Brain microvascular endothelial cell (primary cell): Measurements from ENCODE around the gene LRRC56.

Experiments used
- DNase-seq: peaks from one replicate; pipeline ENCODE4 v3.0.0-alpha.2; 2020
- H3K27ac ChIP-seq: fragments of 250-450 bp; sonication (Bioruptor Pico); 2 replicates; pipeline ENCODE4 v1.5.1; 2020; ENCODE audit warnings: mild to moderate bottlenecking, moderate library complexity
- H3K27me3 ChIP-seq: fragments of 250-450 bp; sonication (Bioruptor Pico); replicated peaks from 2 replicates; pipeline ENCODE4 v1.5.1; 2020; ENCODE audit warnings: mild to moderate bottlenecking
- H3K36me3 ChIP-seq: fragments of 250-450 bp; sonication (Bioruptor Pico); replicated peaks from 2 replicates; pipeline ENCODE4 v1.5.1; 2020; ENCODE audit warnings: mild to moderate bottlenecking
- H3K4me3 ChIP-seq: 2 replicates; pipeline ENCODE4 v1.5.1; 2011; ENCODE audit warnings: low read depth, mild to moderate bottlenecking, control low read depth, low read length, moderate library complexity
- CTCF ChIP-seq: IDR thresholded peaks from 2 replicates; pipeline ENCODE4 v1.5.1; 2011; ENCODE audit warnings: low read depth, mild to moderate bottlenecking, moderate library complexity, low read length, control low read depth, inconsistent platforms; ENCODE audit errors: missing control alignments
- in situ Hi-C: cut with HindIII; loops from 2 replicates; pipeline ENCODE4 v1.10.0; 2017; ENCODE audit warnings: low sequenced_read_pairs, low pct_ligation_motif_present

Gene LRRC56

GRCh38 chr11:559020-559620 lies 21.8 kb downstream of the LRRC56 start:
- Histone ChIP-seq H3K4me3 (no peak overlapping the region), H3K27me3 (peaks cover 39% of the 10 kb centered on the region), H3K27ac (no peak overlapping the region), H3K36me3 (no peaks in the 10 kb centered on the region)
- in situ Hi-C loops, result no loop called here
- TF ChIP-seq CTCF, result no peak
- no peak for DNase-seq

GRCh38 chr11:559712-560304 lies 22.5 kb downstream of the LRRC56 start:
- Histone ChIP-seq H3K4me3 (peak overlapping the region; percentile 55), H3K27ac (no peak overlapping the region), H3K36me3 (no peaks in the 10 kb centered on the region), H3K27me3 (peaks cover 32% of the 10 kb centered on the region)
- DNase-seq, result no peak
- TF ChIP-seq CTCF, result no peak
- in situ Hi-C loops, result no loop called here

- H3K4me3 ChIP-seq, result peak within 1 kb of the TSS; percentile 55
- TF ChIP-seq CTCF, result no peak
- peak; percentile 76 for DNase-seq
- no peaks in the 10 kb centered on the region for H3K36me3 ChIP-seq
- in situ Hi-C loops, result no loop called here
- no peak within 1 kb of the TSS for H3K27ac ChIP-seq
- H3K27me3 ChIP-seq, result peaks cover 28% of the 10 kb centered on the region
Observed at GRCh38 chr11:560305-561147, 23.2 kb downstream of the LRRC56 start, which contains the start of the genes LMNTD2 and RASSF7. Gene LMNTD2 (minus strand): TSS chr11:560738. CDS start chr11:560716, 22 bp downstream. Gene RASSF7 (plus strand): TSS chr11:560970. CDS start chr11:561769, 799 bp downstream.

- no peak overlapping the region for H3K27ac ChIP-seq
Observed at GRCh38 chr11:561148-562003, 24.0 kb downstream of the LRRC56 start.

More at GRCh38 chr11:561148-562003, 24.0 kb downstream of the LRRC56 start:
- Histone ChIP-seq H3K27me3 (peaks cover 19% of the 10 kb centered on the region), H3K4me3 (peak overlapping the region; percentile 54), H3K36me3 (no peaks in the 10 kb centered on the region)
- no peak for DNase-seq
- no peak for TF ChIP-seq CTCF
- in situ Hi-C loops, result no loop called here
